Muscle of leg (tissue), 11 donors: ENCODE data around the gene FAM78B. TPM values are rescaled to one million over a fixed set of nuclear protein-coding genes. Genes with fewer than 3 reads are reported as not detected.

Experiments used
- DNase-seq: peaks from one replicate; pipeline ENCODE4 v3.0.0; 2013
- H3K27ac ChIP-seq: one replicate; pipeline ENCODE4 v1.5.1; 2013; ENCODE audit warnings: mild to moderate bottlenecking, low read length, control low read depth
- H3K27me3 ChIP-seq: one replicate; pipeline ENCODE4 v1.6.1; 2013; ENCODE audit warnings: low read length; ENCODE audit not compliant: control insufficient read depth, insufficient read depth
- H3K36me3 ChIP-seq: one replicate; pipeline ENCODE4 v1.6.1; 2013; ENCODE audit warnings: low read length; ENCODE audit not compliant: control insufficient read depth, insufficient read depth
- H3K4me1 ChIP-seq: one replicate; pipeline ENCODE4 v1.6.1; 2013; ENCODE audit warnings: low read length; ENCODE audit not compliant: control insufficient read depth, insufficient read depth
- H3K4me3 ChIP-seq: one replicate; pipeline ENCODE4 v1.5.1; 2013; ENCODE audit warnings: low read length, control low read depth
- H3K9me3 ChIP-seq: replicated peaks from 2 replicates; pipeline ENCODE4 v1.6.1; 2013; ENCODE audit warnings: low read depth, low read length; ENCODE audit not compliant: control insufficient read depth
- WGBS: methylation state at CpG from one replicate; pipeline ENCODE4 v1.1.5; 2013; ENCODE audit warnings: missing lambda C conversion rate; ENCODE audit not compliant: insufficient coverage; 5-methylcytosine and 5-hydroxymethylcytosine counted together
- polyA plus RNA-seq, 8 donors: library from polyadenylated mRNA; unstranded; fragments of 120-200 nt; gene quantifications; one replicate each; pipeline versions ENCODE4 v1.2.1 to v1.2.3, GENCODE V29; 2013; ENCODE audit warnings: inconsistent platforms in 1 of 8, low replicate concordance in 1 of 8; ENCODE audit not compliant: insufficient read length in 8 of 8, insufficient read depth in 1 of 8
- total RNA-seq: library from RNA; stranded (reverse); fragments of 120-200 nt; gene quantifications from one replicate; pipeline ENCODE4 v1.2.4, GENCODE V29; 2013

Gene FAM78B
- total and polyA plus RNA-seq, 9 donors: 1.2 to 2.8 (median 2.1) TPM

DNA sequence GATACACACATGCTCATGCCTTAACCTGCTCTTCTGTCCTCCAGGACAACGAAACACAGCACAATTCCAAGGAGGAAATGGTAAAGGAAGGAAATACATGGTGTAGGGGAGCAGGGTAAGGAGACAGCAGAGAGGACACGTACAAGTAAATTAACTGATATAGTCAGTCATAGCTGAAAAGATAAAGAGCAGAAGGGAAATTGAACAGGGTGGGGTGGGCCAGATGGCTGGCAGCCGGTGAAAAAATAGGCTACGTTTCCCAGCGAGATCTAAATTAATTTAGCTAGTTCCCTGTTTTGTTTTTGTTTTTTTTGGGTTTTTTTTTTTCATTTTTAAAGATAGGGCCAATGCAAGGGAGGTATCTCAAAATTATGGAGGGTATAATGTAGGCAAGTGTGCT lies 109.2 kb downstream of the FAM78B start:
- no peak overlapping the region for H3K4me3 ChIP-seq

DNA sequence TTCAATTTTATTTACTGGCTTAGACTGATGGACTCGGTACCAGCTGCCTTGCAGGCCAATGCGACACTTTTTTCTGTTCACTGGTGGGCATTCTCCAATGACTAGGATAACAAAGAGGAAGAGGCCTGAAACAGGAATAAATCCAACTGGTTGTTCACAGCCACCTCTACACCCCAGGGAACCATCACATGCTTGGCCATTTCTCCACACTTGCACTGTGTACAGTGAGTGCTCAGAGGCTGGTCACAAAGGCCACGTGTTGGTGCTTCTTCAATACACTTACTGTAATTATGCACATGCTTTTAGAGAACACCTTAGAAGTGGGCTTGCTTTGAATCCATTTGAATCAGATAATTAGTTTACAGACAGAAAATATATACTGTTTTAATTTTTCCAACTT lies 113.4 kb downstream of the FAM78B start:
- H3K27ac ChIP-seq: no peak overlapping the region
- DNase-seq: no peak
- H3K36me3 ChIP-seq: no peaks in the 10 kb centered on the region
- no peak overlapping the region for H3K4me3 ChIP-seq
- no peaks in the 10 kb centered on the region for H3K27me3 ChIP-seq
- WGBS: no CpG with 5 or more reads among the region's 3 CpGs
- no peaks in the 10 kb centered on the region for H3K9me3 ChIP-seq
- H3K4me1 ChIP-seq: no peaks in the 10 kb centered on the region

More for the DNA sequence above, 109.2 kb downstream of the FAM78B start:
- no peak overlapping the region for H3K27ac ChIP-seq
- DNase-seq: no peak
- no peaks in the 10 kb centered on the region for H3K9me3 ChIP-seq
- peaks cover under 1% of the 10 kb centered on the region for H3K4me1 ChIP-seq
- H3K27me3 ChIP-seq: no peaks in the 10 kb centered on the region
- H3K36me3 ChIP-seq: no peaks in the 10 kb centered on the region
- 47% methylated on average over 4 of the region's 5 CpGs for WGBS

DNA sequence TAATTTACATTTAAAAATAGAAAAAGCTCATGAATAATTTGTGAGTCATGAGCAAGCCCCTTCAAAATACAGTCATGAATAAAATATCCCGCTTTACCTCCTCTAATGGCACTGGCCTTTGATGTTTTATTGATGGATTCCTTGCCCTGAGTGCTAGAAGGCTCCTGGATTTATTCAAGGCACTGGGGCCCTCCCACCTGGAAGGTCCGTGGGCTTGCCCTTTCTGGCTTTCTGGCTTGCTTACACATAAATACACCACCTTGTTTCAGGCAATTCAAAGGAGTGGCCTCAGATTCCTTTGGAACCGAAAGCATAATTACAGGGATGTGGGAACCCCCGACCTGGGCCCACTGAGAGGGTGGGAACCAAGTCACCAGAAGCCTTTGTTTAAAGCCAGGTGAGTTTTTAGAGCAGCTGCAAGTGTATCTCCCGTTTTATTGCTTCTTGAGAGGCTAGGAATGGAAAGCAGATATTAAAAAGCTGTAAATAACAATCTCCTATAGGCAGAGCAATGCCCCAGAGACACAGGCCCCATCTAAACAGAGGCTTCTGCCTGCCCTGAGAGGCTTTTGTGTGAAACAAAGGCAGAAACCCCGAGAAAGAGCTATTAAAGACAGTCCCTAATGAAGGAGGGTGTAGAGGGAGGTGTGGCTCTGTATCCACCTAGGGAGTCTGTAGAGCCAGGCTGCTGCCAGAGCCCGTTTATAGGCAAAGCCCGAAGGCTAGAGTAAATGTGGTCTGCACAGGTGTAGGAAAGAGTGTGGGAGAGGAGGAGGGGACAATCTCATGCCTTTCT lies 126.4 kb downstream of the FAM78B start:
- WGBS: 7% methylated on average over 2 of the region's 8 CpGs

DNA sequence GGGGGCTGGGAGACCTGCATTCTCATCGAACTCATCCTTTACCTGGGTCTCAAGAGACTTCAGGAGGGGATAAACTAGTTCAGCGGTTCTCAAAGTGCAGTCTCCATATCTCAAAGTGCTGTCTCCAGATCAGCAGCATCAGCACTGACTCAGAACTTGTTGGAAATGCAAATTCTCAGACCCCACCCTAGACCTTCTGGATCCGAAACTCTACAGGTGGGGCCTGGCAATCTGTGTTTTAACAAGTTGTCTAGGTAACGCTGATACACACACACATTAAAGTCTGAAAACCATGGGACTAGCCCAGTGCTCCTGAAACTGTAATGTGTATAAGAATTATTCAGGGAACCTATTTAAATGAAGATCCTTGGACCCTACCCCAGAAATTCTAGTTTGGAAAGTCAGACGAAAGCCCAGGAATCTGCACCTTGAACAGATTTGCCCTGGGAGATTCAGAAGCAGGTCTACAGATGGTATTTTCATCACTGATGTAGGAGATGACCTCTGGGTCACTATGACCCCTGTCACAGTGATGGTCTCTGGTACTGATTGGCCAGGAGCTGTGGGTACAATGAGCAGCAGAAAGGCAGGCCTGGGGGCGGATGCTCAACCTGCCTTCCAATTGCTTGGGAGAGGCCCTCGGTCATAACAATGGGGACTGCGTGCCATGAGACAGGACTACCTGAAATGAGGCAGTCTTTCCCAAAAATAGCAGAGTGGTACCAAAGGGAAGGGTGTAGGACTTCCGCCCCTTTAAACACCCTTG lies 127.2 kb downstream of the FAM78B start:
- H3K27ac ChIP-seq: no peak overlapping the region
- WGBS: 73% methylated on average over 5 of the region's 9 CpGs

More for the DNA sequence above, 126.4 kb downstream of the FAM78B start:
- Histone ChIP-seq H3K4me3 (no peak overlapping the region), H3K4me1 (no peaks in the 10 kb centered on the region), H3K27ac (no peak overlapping the region), H3K9me3 (no peaks in the 10 kb centered on the region), H3K27me3 (no peaks in the 10 kb centered on the region), H3K36me3 (no peaks in the 10 kb centered on the region)
- no peak for DNase-seq

DNA sequence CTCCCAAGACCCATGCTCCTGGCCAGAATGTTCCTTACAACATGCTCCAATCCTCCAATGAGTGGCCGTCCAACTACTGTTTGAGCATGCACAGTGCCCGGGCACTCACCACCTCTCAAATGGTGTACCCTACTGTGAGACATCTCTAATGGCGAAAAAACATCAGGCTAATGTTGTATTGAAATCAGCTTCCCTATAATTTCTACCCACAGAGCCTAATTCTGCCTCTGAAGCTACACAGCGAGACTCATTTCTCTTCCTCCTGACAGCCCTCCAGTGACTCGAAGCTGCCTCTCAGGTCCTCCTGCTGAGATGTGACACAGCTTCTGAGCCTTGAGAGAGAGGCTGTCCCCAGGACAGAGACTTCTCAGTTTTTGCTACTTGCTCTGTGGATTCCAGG lies 130.7 kb downstream of the FAM78B start:
- H3K27me3 ChIP-seq: no peaks in the 10 kb centered on the region
- 82% methylated on average over 4 of the region's 5 CpGs for WGBS
- no peak for DNase-seq
- H3K27ac ChIP-seq: no peak overlapping the region
- H3K9me3 ChIP-seq: no peaks in the 10 kb centered on the region
- H3K4me3 ChIP-seq: no peak overlapping the region
- H3K36me3 ChIP-seq: no peaks in the 10 kb centered on the region
- H3K4me1 ChIP-seq: peaks cover 16% of the 10 kb centered on the region

More for the DNA sequence above, 127.2 kb downstream of the FAM78B start:
- Histone ChIP-seq H3K4me1 (no peaks in the 10 kb centered on the region), H3K9me3 (no peaks in the 10 kb centered on the region), H3K27me3 (no peaks in the 10 kb centered on the region), H3K36me3 (no peaks in the 10 kb centered on the region), H3K4me3 (no peak overlapping the region)
- DNase-seq: no peak

DNA sequence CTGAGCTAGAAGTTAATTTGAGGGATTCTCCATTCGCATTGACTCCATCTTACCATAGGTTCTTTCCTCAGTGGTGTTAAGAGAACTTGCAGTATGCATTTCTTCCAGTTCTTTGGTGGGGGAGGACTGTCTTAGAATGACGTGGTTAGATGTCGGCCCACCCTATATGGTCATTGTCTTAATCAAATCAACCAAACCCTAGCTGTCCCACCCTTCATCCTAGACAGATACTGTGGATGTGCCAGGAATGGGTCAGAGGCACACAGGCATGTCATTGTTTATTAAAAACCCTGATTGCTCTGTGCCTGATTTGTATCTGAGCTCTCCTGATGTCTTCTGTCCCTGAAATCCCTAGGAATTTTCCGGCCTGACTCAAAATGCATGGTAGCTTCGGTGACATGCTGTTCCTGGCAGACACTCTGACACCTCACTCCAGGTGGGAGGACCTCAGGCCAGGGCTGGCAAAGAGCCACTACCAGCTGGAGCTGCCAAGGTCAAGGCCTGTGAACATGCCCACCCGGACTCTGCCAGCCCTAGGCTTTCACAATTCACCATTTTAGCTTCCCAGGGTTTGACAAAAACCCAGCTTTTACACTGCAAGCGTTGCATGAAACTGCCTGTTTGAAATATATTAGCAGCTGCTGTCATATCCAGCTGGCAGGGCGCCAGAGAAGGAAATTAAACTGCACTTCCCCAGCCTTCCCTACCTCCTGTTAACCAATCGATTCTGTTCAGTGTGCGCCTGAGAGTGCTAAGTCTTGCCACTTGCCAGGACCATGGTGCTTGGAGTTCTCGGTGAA lies 134.0 kb downstream of the FAM78B start:
- no peaks in the 10 kb centered on the region for H3K9me3 ChIP-seq
- no peak overlapping the region for H3K4me3 ChIP-seq
- WGBS: 29% methylated on average over 7 of the region's 11 CpGs
- H3K27ac ChIP-seq: peak overlapping the region; percentile 17
- H3K36me3 ChIP-seq: no peaks in the 10 kb centered on the region
- peaks cover 16% of the 10 kb centered on the region for H3K4me1 ChIP-seq
- DNase-seq: peak; percentile 76
- H3K27me3 ChIP-seq: no peaks in the 10 kb centered on the region

DNA sequence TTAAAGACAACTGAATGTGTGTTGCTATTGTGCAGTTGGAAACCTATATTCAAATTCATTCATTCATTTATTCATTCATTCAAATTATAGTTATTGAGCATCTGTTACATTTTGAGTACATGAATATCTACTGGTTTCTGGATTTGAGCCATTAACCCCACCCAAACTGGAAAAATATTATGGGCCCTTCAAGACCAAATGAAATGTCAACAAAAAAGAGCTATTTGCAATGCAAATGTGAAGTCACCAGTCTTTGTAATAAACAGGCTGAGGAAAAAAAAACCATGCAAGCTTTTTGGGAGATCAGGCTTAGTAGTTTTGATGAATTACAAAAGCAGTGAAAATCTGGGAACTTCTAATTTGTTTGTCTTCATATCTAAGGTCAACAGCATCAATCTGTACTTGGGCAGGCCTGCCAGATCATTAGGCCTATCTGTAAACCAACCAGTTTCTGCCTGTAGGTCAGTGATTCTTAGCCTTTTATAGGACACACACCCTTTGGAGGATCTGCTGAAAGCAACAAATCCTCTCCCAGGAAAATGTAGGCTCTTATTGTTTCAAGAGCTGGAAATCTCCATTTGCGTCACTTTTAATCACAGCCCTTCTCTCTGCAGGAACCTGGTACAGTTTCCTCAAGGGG lies 134.7 kb downstream of the FAM78B start:
- H3K36me3 ChIP-seq: no peaks in the 10 kb centered on the region
- no peak overlapping the region for H3K27ac ChIP-seq
- no peaks in the 10 kb centered on the region for H3K27me3 ChIP-seq
- peaks cover 16% of the 10 kb centered on the region for H3K4me1 ChIP-seq
- no peaks in the 10 kb centered on the region for H3K9me3 ChIP-seq
- DNase-seq: no peak
- no CpG with 5 or more reads among the region's 1 CpG for WGBS
- no peak overlapping the region for H3K4me3 ChIP-seq

DNA sequence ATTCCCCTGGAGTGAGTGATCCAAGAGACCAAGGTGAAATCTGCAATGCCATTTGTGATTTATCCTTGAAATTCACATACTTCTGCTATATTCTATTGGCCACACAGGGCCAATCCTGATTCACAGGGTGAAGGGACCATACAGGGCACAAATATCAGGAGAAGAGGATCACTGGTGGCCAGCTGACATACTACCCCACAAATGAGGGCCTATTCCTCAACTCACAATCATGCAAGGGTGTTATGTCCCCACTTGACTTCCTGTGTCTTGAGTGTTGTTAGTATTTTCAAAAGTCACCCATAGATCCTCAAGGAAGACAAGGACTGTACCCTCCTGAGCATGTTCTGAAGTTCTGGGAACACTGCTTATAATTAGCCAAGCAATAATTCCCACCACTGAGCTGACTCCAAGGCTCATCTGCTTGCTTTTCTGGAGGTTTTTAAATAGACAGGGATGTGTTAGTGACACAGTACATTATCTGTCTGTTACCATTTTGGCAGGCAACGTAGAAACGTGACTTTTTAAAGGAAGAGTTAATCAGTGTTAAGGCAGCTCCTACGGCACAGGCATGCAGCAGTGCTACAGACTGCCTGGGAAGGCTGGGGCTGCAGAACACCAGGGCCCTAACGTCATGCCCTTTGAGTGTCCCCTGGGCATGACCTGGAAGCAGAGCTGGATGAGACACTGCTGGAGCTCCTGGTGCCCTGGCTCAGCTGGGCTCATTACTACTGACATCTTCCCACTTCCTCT lies 137.4 kb downstream of the FAM78B start:
- Histone ChIP-seq H3K27ac (no peak overlapping the region), H3K27me3 (no peaks in the 10 kb centered on the region), H3K4me1 (peaks cover 16% of the 10 kb centered on the region), H3K9me3 (no peaks in the 10 kb centered on the region), H3K4me3 (no peak overlapping the region), H3K36me3 (no peaks in the 10 kb centered on the region)
- peak; percentile 9 for DNase-seq
- 48% methylated on average over 4 of the region's 4 CpGs for WGBS

DNA sequence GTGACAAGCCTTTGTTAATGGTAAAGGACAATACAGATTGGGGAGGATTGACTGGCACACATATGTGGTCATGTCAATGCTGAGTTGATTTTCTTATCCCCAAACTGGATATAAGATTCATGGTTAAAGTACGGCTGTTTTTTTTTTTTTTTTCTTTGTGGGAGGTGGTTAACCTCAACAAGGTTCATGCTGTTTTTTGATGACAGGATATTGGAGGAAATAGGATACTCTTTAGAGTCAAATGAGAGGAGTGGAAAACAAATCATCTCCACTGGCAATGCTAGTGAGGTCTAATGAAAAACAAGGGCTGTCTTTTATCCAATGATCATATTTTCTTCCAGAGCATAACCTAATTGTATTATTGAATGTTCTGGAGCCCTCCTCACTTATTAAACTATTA lies 140.2 kb downstream of the FAM78B start:
- Histone ChIP-seq H3K36me3 (no peaks in the 10 kb centered on the region), H3K27ac (no peak overlapping the region), H3K4me1 (no peaks in the 10 kb centered on the region), H3K4me3 (no peak overlapping the region), H3K9me3 (no peaks in the 10 kb centered on the region), H3K27me3 (no peaks in the 10 kb centered on the region)
- no peak for DNase-seq
- WGBS: no CpG with 5 or more reads among the region's 1 CpG
